Skin epidermis (tissue), 12 donors: ENCODE measurements around the gene DNAL1.

Experiments
- H3K27ac ChIP-seq, 21 experiments: fragments of 200-600 bp; sonication (generic) in 11 of 21; one replicate each; pipeline ENCODE4 v1.5.0; 2020; ENCODE audit warnings: mild to moderate bottlenecking in 3 of 21, inconsistent platforms in 2 of 21, moderate library complexity in 2 of 21
- H3K4me3 ChIP-seq, 7 experiments: fragments of 200-600 bp; sonication (generic) in 2 of 7; one replicate each; pipeline ENCODE4 v1.5.0; 2020; ENCODE audit warnings: inconsistent platforms in 2 of 7, mild to moderate bottlenecking in 2 of 7, moderate library complexity in 1 of 7

The DNAL1 gene, protein sequence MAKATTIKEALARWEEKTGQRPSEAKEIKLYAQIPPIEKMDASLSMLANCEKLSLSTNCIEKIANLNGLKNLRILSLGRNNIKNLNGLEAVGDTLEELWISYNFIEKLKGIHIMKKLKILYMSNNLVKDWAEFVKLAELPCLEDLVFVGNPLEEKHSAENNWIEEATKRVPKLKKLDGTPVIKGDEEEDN

GRCh38 chr14:73644531-73645247 lies at the start of gene DNAL1:
TSS of gene DNAL1 (plus strand) at chr14:73644986. CDS start at chr14:73645040, 54 bp downstream.
- Histone ChIP-seq H3K4me3 (peak within 1 kb of the TSS; percentile 44 to 79 (median 63)), H3K27ac (peak within 1 kb of the TSS in 20 of 21 experiments; percentile 12 to 94 (median 80))

DNA sequence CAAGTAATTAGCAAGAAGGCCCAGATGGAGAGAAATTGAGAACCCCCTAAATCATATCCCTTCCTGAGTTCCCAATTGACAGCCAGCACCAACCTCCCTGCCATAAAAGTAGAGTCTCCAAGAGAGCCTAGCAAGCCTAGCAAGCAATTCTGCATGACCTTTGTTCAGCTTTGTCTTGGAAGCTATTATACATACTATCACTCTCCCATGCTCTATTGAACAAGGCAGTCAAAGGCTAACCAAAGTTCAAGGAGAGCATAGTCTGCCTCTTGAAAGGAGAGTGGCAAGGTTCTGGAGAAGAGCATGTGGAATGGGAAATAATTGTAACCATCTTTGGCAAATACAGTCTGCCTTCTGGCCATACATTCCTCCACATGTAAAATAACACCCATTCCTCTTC lies 45.3 kb upstream of the DNAL1 start:
- Histone ChIP-seq H3K4me3 (no peak overlapping the region), H3K27ac (no peak overlapping the region)

- Histone ChIP-seq H3K4me3 (no peak overlapping the region), H3K27ac (no peak overlapping the region)
Measured at GRCh38 chr14:73602994-73603393, 41.8 kb upstream of the DNAL1 start.

DNA sequence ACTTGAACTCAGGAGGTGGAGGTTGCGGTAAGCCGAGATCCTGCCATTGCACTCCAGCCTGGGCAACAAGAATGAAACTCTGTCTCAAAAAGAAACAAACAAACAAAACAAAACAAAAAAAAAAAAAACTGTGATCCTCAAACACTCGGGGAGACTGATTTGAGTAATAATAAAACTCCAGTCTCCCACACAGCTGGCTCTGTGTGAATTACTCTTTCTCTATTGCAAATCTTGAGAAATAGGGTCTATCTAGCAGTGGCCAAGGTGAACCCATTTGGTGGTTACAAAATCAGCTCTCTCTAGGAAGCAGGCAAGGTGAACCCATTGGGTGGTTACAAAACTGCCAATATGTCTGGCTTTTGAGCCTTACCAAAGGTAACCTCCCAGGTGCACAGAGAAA lies 38.5 kb upstream of the DNAL1 start:
- no peak overlapping the region for H3K27ac ChIP-seq

DNA sequence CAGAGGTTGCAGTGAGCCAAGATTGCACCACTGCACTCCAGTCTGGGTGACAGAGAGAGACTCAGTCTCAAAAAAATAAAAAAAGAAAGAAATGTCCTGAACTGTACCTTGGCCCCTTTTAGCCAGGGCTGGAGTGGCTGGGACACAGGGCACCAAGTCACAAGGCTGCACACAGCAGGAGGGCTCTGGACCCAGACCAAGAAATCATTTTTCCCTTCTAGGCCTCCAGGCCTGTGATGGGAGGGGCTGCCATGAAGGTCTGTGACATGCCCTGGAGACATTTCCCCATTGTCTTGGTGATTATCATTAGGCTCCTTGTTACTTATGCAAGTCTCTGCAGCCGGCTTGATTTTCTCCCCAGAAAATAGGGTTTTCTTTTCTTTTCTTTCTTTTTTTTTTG lies 37.5 kb upstream of the DNAL1 start:
- Histone ChIP-seq H3K27ac (no peak overlapping the region), H3K4me3 (no peak overlapping the region)

More for the DNA sequence above, 38.5 kb upstream of the DNAL1 start:
- no peak overlapping the region for H3K4me3 ChIP-seq

DNA sequence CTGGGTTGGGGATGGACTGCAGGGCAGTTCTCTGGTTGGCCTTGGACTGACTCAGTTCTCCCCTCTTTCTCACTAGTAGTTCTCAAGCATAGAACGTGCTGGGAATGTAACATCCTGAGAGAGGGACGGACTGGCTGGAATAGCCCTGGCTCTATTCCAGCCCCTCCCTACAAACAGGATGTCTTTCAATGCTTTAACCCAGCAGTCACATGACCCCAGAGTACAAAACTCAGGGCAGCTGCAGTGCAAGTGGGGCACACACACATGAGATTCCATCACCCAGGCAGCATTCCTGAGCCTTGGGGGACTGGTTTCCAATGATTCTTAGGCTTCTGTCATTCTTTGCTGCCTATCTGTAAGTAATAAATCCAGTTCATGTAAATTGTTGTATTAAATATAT lies 34.1 kb upstream of the DNAL1 start:
- Histone ChIP-seq H3K4me3 (no peak overlapping the region), H3K27ac (no peak overlapping the region)

GRCh38 chr14:73612339-73613045 lies 32.3 kb upstream of the DNAL1 start, which contains the start of gene ACOT6:
TSS of gene ACOT6 (plus strand) at chr14:73612517. CDS start at chr14:73612572, 55 bp downstream.
- peak within 1 kb of the TSS; percentile 42 to 82 (median 63) for H3K4me3 ChIP-seq
- H3K27ac ChIP-seq, result peak within 1 kb of the TSS in 20 of 21 experiments; percentile 15 to 85 (median 72)

- Histone ChIP-seq H3K4me3 (peak overlapping the region; percentile 42 to 82 (median 63)), H3K27ac (peak overlapping the region in 19 of 21 experiments; percentile 55 to 85 (median 73))
Measured at GRCh38 chr14:73613046-73613383, 31.8 kb upstream of the DNAL1 start.

- H3K4me3 ChIP-seq, result peak overlapping the region in 2 of 7 experiments; percentile 42 to 63
Measured at GRCh38 chr14:73613419-73613963, 31.3 kb upstream of the DNAL1 start.

DNA sequence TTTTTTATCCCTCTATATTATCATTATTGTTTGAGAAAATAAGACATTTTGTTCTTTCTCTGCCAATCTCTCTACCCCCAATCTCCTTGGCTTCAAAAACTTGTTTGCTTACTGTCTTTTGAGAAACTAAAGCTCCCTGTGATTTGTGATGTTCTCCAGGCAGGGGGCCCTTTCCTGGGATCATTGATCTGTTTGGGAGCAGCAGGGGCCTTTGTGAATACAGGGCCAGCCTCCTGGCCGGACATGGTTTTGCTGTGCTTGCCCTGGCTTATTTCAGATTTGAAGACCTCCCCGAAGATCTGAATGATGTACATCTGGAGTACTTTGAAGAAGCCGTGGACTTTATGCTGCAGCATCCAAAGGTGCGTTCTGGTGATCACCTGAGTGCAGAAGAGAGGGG lies 28.0 kb upstream of the DNAL1 start:
- H3K27ac ChIP-seq, result no peak overlapping the region
- no peak overlapping the region for H3K4me3 ChIP-seq

More at GRCh38 chr14:73613419-73613963, 31.3 kb upstream of the DNAL1 start:
- H3K27ac ChIP-seq, result peak overlapping the region in 1 of 21 experiments; percentile 72

GRCh38 chr14:73619524-73619923 lies 25.3 kb upstream of the DNAL1 start:
- Histone ChIP-seq H3K4me3 (no peak overlapping the region), H3K27ac (no peak overlapping the region)

GRCh38 chr14:73620268-73620667 lies 24.5 kb upstream of the DNAL1 start:
- no peak overlapping the region for H3K27ac ChIP-seq
- no peak overlapping the region for H3K4me3 ChIP-seq

DNA sequence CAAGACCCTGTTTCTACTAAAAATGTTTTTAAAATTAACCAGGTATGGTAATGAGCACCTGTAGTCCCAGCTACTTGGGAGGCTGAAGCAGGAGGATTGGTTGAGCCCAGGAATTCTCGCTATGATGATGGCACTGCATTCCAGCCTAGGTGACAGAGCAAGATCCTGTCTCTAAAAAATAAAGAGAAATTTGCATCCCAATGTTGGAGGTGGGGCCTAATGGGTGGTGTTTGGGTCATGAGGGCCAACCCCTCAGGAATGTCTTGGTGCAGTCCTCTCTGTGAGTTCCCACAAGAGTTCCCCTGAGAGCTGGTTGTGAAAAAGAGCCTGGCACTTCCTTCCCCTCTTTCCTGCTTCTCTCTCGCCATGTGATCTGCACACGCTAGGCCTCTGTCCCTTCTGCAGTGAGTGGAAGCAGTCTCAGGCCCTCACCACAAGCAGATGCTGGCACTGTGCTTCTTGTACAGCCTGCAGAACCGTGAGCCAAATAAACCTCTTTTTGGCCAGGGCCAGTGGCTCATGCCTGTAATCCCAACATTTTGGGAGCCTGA lies 21.2 kb upstream of the DNAL1 start:
- no peak overlapping the region for H3K4me3 ChIP-seq
- H3K27ac ChIP-seq, result no peak overlapping the region

DNA sequence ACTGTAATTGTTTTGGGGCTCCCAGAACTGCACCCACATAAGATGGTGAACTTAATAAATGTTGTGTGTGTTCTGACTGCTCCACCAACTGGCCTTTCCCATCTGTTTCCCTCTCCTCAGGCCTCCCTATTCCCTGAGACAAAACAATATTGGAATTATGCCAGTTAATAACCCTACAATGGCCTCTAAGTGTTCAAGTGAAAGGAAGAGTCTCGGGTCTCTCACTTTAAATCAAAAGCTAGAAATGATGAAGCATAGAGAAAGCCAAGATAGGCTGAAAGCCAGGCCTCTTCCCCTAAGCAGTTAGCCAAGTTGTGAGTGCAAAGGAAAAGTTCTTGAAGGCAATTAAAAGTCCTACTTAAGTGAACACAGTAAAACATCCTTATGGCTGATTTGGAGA lies 19.1 kb upstream of the DNAL1 start:
- H3K27ac ChIP-seq, result no peak overlapping the region
- H3K4me3 ChIP-seq, result no peak overlapping the region

GRCh38 chr14:73627151-73627558 lies 17.6 kb upstream of the DNAL1 start:
- Histone ChIP-seq H3K27ac (no peak overlapping the region), H3K4me3 (no peak overlapping the region)

GRCh38 chr14:73630009-73630780 lies 14.6 kb upstream of the DNAL1 start:
- Histone ChIP-seq H3K27ac (no peak overlapping the region), H3K4me3 (no peak overlapping the region)

DNA sequence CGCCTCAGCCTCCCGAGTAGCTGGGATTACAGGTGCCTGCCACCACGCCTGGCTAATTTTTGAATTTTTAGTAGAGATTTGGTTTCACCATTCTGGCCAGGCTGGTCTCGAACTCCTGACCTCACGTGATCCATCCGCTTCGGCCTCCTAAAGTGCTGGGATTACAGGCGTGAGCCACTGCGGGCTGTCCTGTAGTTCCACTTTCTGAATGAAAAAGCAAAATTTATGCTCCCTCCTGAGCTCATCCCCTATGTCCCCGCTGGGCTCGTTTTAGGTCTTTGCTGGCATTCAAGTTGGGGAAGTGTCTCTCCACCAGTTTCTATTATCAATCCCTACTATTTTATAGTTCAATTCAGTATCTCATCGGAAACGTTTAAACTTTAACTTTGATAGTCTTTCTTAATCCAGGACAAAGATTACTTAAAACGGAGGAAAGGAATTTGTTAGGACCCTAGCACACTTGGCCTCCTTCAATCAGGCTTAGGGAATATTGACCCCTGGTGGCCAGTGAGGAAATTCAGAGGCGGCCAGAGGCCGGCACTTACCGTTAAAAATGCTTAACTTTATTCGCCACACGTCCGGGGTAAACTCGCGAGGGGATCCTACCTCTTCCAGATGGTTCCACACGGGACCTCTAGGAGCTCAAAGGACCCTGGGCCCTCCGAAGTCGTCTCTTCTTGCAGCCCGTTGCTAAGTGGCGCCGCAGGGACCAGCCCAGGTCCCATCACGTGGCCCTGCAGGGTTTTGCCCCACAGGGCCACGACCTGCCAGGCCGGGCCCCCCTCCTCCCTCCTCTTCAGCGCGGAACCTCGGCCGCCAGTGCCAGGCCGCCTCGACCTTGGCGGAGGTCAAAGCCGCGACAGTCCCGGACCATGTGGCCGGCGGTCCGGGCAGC lies 11.4 kb upstream of the DNAL1 start:
- peak overlapping the region; percentile 14 to 54 (median 39) for H3K4me3 ChIP-seq
- H3K27ac ChIP-seq, result peak overlapping the region in 5 of 21 experiments; percentile 5 to 57 (median 30)
